ENCODE data around the gene PGBD5.

PGBD5 gene

GRCh38 chr1:230326971-230327891, 98.9 kb downstream of the PGBD5 start:
- DNase-seq (ENCODE audit: low read depth in 1 of 2, low spot score in 1 of 2): no peak

- no peak for DNase-seq (ENCODE audit: low read depth in 1 of 2, low spot score in 1 of 2)
Measured at GRCh38 chr1:230323686-230324085, 102.4 kb downstream of the PGBD5 start.

GRCh38 chr1:230322967-230323547, 103.1 kb downstream of the PGBD5 start:
- DNase-seq (ENCODE audit: low read depth in 1 of 2, low spot score in 1 of 2): no peak

DNA sequence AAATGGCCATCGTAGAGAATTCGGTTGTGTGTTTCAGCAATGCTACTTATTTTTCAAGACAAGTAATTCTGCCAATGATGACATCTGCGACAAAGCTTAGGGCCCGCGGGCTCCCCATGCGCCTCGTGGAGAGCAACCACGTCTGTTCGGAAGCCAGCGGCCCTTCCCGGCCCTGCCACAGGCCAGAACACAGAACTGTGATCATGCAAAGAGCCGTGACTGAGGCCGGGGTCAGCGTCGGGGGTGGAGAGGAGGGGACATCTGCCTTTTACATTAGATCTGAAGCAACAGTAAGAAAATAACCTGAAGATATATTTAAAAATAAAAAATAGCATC, 103.7 kb downstream of the PGBD5 start:
- DNase-seq (ENCODE audit: low read depth in 1 of 2, low spot score in 1 of 2): no peak

- DNase-seq (ENCODE audit: low read depth in 1 of 2, low spot score in 1 of 2): no peak
Measured at GRCh38 chr1:230321741-230322420, 104.3 kb downstream of the PGBD5 start.

DNA sequence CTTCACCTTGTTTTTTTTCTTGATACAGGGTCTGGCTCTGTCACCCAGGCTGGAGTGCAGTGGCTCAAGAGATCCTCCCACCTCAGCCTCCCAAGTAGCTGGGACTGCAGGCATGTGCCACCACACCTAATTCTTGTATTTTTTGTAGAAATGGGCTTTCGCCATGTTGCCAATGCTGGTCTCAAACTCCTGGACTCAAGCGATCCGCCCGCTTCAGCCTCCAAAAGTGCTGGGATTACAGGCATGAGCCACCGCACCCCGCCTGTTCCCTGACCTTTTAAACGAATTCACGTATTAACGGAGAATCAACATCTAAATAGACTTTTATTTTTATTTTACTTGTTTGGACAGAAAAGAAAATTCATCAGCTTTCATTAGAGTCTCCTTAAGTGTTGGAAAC, 104.8 kb downstream of the PGBD5 start:
- no peak for DNase-seq (ENCODE audit: low read depth in 1 of 2, low spot score in 1 of 2)

- DNase-seq (ENCODE audit: low read depth in 1 of 2, low spot score in 1 of 2): no peak
Measured at GRCh38 chr1:230320804-230321203, 105.3 kb downstream of the PGBD5 start.

GRCh38 chr1:230319014-230319747, 107.0 kb downstream of the PGBD5 start:
- DNase-seq (ENCODE audit: low read depth in 1 of 2, low spot score in 1 of 2): no peak

GRCh38 chr1:230317823-230318819, 108.0 kb downstream of the PGBD5 start:
- no peak for DNase-seq (ENCODE audit: low read depth in 1 of 2, low spot score in 1 of 2)

GRCh38 chr1:230316864-230317745, 109.0 kb downstream of the PGBD5 start:
- DNase-seq (ENCODE audit: low read depth in 1 of 2, low spot score in 1 of 2): no peak

GRCh38 chr1:230315099-230315498, 111.0 kb downstream of the PGBD5 start:
- no peak for DNase-seq (ENCODE audit: low read depth in 1 of 2, low spot score in 1 of 2)

DNA sequence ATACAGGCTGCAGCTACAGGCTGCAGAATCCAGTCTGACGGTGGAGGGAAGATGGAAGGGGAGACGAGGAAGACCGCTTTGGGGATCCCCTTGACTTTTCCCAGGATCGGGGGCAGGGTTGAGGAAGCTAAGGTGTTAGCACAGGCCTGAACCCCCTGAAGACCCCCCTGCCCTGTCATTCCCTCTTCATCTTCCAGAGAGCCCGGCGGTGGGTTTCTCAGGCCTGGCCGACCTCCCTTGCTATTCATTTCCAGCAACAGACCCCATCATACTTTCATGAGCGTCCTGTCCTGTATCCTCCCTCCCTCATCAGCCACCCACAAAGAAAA, 112.0 kb downstream of the PGBD5 start:
- DNase-seq (ENCODE audit: low read depth in 1 of 2, low spot score in 1 of 2): no peak

GRCh38 chr1:230313453-230314141, 112.5 kb downstream of the PGBD5 start:
- DNase-seq (ENCODE audit: low read depth in 1 of 2, low spot score in 1 of 2): no peak

DNA sequence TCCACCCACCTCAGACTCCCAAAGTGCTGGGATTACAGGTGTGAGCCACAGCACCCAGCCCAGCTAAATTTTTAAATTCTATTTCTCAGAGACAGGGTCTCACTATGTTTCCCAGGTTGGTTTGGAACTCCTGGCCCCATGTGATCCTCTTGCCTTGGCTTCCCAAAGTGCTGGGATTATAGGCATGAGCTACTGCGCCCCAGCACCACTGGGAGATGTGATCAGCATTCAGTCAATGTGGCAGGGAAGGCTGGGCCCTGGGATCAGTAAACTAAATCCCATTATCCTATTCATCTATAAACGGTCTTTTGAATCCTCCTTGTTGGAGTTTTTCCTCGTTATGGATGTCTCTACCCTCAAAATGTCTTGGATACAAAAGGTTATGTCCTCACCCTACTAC, 113.5 kb downstream of the PGBD5 start:
- no peak for DNase-seq (ENCODE audit: low read depth in 1 of 2, low spot score in 1 of 2)

DNA sequence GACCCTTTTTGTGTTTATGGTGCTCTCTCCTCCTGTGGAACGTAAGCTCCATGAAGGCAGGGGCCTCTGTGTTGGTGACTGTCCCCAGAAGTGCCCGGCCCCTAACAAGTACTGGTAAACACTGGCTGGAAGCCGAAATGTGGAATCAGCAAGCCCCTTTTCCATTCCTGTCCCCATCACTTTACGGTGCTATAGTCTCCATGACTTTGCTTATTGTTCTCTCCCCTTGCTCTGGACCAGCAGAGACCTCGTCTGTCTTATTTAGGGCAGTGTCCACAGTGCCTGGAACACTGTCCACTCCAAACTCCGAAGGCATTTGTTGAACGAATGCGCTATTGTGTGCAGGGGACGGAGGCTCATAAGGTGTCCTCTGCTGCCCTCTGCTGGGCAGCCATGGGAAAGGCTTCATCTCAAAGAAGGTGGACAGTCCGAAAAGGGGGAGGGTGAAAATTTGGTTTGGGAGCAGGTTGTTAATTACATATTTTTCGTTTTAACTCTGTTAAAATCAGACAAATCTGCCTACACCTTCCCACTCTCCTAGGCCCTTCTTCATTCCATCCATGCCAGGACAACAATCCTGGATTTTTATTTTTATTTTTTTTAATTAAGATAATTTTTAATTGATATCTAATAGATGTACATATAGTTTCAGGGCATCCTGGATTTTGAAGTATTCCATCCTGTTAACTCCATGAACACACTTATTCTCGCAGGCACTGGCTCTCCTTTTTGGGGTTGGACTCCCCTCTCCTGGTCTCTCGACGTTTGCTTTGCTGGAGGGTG, 115.6 kb downstream of the PGBD5 start:
- DNase-seq (ENCODE audit: low read depth in 1 of 2, low spot score in 1 of 2): peak; percentile 33 to 38

DNA sequence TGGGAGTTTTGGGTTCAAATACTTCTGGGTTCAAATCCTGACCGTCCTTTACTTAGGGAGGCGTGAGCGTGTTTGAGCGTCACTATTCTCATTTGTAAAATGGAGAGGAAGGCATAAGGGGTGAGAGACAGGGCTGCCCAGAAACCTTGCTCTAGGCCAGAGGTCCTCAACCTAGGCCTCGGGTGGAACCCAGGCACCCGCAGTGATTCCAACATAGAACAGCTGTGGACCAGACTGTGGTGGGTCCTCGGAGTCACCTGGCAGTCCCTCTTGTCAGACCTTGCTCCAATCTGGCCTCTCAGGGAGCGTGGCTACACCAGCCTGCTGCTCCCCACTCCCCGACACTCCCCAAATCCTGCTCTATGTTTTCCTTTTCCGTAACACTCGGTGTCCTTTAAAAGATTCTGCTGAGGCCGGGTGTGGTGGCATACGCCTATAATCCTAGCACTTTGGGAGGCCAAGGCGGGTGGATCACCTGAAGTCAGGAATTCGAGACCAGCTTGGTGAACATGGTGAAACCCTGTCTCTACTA, 116.4 kb downstream of the PGBD5 start:
- no peak for DNase-seq (ENCODE audit: low read depth in 1 of 2, low spot score in 1 of 2)

- no peak for DNase-seq (ENCODE audit: low read depth in 1 of 2, low spot score in 1 of 2)
Measured at GRCh38 chr1:230308821-230309220, 117.3 kb downstream of the PGBD5 start.

DNA sequence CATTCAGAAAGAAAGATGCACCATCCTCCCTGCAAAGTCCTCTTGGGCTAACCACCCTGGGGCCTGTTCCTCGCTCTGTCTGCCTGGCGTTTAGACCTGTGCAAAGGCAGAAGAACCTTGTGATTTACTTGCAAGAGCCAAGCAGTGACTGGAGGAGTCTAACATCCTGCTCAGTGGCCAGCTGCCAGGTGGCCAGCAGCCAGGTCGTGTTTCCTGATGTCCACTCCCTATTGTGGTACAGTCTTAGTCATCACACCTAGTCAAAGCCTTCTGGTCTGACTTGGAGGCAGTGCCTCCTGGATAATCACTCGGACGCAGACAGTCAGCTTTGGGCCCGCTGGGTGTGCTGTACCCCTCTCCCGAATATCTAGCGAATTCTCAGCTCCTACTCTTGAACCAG, 118.1 kb downstream of the PGBD5 start:
- no peak for DNase-seq (ENCODE audit: low read depth in 1 of 2, low spot score in 1 of 2)

Data from activated T-helper 1 cell treated with anti-CD3 and anti-CD28 coated beads, Interleukin-2, amount 50 U/mL, for 16 hours (primary cell).